Brain microvascular endothelial cell (primary cell): ENCODE data around the gene RNFT2.
"Not testable (repeated sequence)": the region's sequence is repeated elsewhere in the genome, so short reads cannot be mapped to it uniquely, and the experiment has no call there.

ENCODE experiments used
- DNase-seq: peaks from one replicate; pipeline ENCODE4 v3.0.0-alpha.2; 2020
- H3K27ac ChIP-seq: fragments of 250-450 bp; sonication (Bioruptor Pico); 2 replicates; pipeline ENCODE4 v1.5.1; 2020; ENCODE audit warnings: mild to moderate bottlenecking, moderate library complexity
- H3K27me3 ChIP-seq: fragments of 250-450 bp; sonication (Bioruptor Pico); replicated peaks from 2 replicates; pipeline ENCODE4 v1.5.1; 2020; ENCODE audit warnings: mild to moderate bottlenecking
- H3K36me3 ChIP-seq: fragments of 250-450 bp; sonication (Bioruptor Pico); replicated peaks from 2 replicates; pipeline ENCODE4 v1.5.1; 2020; ENCODE audit warnings: mild to moderate bottlenecking
- H3K4me3 ChIP-seq: 2 replicates; pipeline ENCODE4 v1.5.1; 2011; ENCODE audit warnings: low read depth, mild to moderate bottlenecking, control low read depth, low read length, moderate library complexity
- in situ Hi-C: cut with HindIII; loops from 2 replicates; pipeline ENCODE4 v1.10.0; 2017; ENCODE audit warnings: low sequenced_read_pairs, low pct_ligation_motif_present
- TF ChIP-seq, protein P1 (sequence below): IDR thresholded peaks from 2 replicates; pipeline ENCODE4 v1.5.1; 2011; ENCODE audit warnings: low read depth, mild to moderate bottlenecking, moderate library complexity, low read length, control low read depth, inconsistent platforms; ENCODE audit errors: missing control alignments

Gene RNFT2

DNA sequence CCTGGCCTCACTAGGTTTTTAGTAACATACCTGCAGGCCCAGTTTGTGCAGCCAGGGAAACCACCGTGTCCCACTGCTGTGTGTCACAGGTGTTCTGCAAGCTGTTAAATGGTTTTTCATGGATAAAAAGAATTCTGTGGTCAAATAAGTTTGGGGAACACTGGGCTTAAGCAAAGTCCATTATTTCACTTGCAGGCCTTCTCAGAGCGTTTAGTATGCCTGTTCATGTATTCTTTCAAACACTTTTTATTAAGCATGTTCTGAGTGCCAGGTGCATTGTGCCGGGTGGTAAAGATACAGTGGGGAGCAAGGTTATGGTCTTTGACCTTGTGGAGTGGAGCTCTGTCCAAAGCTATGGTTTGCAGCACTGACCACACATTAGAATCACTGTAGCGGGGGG lies 7.4 kb downstream of the RNFT2 start:
- H3K4me3 ChIP-seq: no peak overlapping the region
- H3K36me3 ChIP-seq: no peaks in the 10 kb centered on the region
- no peaks in the 10 kb centered on the region for H3K27me3 ChIP-seq
- TF ChIP-seq, protein P1, sequence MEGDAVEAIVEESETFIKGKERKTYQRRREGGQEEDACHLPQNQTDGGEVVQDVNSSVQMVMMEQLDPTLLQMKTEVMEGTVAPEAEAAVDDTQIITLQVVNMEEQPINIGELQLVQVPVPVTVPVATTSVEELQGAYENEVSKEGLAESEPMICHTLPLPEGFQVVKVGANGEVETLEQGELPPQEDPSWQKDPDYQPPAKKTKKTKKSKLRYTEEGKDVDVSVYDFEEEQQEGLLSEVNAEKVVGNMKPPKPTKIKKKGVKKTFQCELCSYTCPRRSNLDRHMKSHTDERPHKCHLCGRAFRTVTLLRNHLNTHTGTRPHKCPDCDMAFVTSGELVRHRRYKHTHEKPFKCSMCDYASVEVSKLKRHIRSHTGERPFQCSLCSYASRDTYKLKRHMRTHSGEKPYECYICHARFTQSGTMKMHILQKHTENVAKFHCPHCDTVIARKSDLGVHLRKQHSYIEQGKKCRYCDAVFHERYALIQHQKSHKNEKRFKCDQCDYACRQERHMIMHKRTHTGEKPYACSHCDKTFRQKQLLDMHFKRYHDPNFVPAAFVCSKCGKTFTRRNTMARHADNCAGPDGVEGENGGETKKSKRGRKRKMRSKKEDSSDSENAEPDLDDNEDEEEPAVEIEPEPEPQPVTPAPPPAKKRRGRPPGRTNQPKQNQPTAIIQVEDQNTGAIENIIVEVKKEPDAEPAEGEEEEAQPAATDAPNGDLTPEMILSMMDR: no peak
- H3K27ac ChIP-seq: no peak overlapping the region
- no peak for DNase-seq
- in situ Hi-C loops: no loop called here

DNA sequence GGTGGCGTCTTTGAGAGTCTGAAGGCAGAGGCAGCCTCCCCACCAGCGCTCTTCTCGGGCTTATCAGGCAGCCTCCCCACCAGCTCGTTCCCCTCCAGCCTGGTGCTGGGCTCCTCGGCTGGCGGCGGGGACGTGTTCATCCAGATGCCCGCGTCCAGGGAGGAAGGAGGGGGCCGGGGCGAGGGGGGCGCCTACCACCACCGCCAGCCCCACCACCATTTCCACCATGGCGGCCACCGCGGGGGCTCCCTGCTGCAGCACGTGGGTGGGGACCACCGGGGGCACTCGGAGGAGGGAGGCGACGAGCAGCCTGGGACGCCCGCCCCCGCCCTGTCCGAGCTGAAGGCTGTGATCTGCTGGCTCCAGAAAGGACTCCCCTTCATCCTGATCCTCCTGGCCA lies 11.8 kb downstream of the RNFT2 start:
- Histone ChIP-seq H3K27me3 (no peaks in the 10 kb centered on the region), H3K36me3 (no peaks in the 10 kb centered on the region), H3K4me3 (no peak overlapping the region), H3K27ac (no peak overlapping the region)
- in situ Hi-C loops: no loop called here
- no peak for DNase-seq
- TF ChIP-seq, protein P1: no peak

DNA sequence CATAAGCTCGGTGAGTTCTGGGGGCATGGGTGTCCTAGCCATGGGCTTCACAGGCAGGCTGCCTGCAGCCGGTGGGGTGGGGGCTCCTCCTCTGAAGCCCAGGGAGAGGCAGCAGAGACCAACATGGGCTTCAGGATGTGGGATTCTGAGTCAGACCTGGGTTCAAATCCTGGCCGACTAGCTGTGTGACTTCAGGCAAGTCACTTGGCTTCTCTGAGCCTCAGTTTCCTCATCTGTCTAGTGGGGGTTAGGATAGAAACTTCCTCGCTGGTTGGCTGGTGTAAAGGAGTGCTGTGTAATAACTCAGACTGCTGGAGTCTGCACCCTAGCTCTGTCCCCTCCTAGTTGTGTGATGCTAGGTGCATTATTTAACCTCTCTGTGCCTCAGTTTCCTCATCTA lies 12.2 kb downstream of the RNFT2 start:
- no peaks in the 10 kb centered on the region for H3K36me3 ChIP-seq
- TF ChIP-seq, protein P1: no peak
- no peaks in the 10 kb centered on the region for H3K27me3 ChIP-seq
- no peak for DNase-seq
- H3K27ac ChIP-seq: no peak overlapping the region
- in situ Hi-C loops: no loop called here
- H3K4me3 ChIP-seq: no peak overlapping the region

DNA sequence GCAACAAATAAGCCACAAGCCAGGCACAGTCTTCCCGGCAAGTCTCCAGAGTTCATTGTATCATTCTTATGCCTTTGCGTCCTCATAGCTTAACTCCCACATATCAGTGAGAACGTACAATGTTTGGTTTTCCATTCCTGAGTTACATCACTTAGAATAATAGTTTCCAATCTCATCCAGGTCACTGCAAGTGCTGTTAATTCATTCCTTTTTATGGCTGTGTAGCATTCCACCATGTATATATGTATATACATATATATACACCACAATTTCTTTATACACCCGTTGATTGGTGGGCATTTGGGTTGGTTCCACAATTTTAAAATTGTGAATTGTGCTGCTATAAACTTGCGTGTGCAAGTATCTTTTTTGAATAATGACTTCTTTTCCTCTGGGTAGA lies 16.0 kb downstream of the RNFT2 start:
- in situ Hi-C loops, H3K27ac ChIP-seq, H3K27me3 ChIP-seq, DNase-seq, H3K36me3 ChIP-seq, H3K4me3 ChIP-seq: not testable (repeated sequence)

DNA sequence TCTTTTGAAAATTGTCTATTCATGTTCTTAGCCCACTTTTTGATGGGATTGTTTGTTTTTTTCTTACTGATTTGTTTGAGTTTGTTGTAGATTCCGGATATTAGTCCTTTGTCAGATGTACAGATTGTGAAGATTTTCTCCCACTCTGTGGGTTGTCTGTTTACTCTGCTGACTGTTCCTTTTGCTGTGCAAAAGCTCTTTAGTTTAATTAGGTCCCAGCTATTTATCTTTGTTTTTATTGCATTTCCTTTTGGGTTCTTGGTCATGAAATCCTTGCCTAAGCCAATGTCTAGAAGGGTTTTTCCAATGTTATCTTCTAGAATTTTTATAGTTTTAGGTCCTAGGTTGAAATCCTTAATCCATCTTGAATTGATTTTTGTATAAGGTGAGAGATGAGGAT lies 16.7 kb downstream of the RNFT2 start:
- H3K27me3 ChIP-seq, H3K4me3 ChIP-seq, in situ Hi-C loops, H3K36me3 ChIP-seq, DNase-seq, H3K27ac ChIP-seq: not testable (repeated sequence)

DNA sequence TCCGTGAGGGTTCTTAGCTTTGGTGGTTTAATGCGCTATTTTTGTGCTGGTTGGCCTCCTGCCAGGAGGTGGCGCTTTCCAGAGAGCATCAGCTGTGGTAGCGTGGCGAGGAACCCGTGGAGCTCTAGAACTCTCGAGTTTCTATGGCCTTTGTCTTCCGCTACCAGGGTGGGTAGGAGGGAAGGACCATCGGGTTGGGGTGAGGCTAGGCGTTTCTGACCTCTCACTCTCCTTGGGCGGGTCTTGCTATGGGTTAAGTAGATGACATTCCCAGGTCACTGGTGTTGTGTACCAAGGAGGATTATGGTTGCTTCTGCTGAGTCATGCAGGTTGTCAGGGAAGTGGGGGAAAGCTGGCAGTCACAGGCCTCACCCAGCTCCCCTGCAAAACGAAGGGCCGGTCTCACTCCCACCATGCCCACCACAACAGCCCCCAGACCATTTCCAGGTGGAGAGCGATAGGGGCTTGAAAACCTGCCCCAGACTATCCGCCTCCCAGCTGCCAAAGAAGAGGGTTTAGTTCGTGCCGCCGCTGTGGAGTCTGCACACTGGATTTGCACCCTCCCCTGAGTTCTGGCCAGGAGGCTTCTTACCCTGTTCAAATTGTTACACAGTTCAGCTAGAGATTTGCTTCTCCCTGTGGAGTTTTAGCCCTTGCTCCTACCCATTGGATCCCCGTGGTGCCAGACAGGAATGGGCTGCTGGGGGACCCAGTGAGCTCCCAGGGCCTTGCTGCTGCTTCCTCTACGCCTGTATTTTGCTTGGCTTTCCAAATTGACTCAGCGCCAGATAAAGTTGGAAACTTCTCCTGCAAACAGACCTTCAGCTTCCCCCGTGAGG lies 21.9 kb downstream of the RNFT2 start:
- peak overlapping the region; percentile 12 for H3K4me3 ChIP-seq
- no peak overlapping the region for H3K27ac ChIP-seq
- DNase-seq: no peak
- H3K27me3 ChIP-seq: no peaks in the 10 kb centered on the region
- in situ Hi-C loops: no loop called here
- TF ChIP-seq, protein P1: peak; percentile 14
- H3K36me3 ChIP-seq: no peaks in the 10 kb centered on the region

DNA sequence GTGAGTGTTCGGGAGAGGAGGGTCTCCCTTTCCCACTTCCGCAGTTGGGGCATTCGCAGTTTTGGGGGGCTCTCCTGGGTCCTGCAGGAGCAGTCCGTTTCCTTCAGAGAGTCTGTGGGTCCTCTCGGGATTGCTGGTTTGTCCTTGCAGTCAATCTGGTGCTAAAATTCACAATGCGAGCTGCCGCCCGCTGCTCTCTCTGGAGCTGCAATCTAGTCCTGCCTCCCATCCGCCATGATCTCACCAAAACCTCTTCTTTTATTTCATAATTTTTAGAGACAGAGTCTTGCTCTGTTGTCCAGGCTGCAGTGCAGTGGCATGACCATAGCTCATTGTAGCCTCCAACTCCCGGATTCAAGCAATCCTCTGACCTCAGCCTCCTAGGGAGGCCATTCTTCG lies 22.5 kb downstream of the RNFT2 start:
- TF ChIP-seq, protein P1: no peak
- H3K36me3 ChIP-seq: no peaks in the 10 kb centered on the region
- no peak for DNase-seq
- H3K4me3 ChIP-seq: peak overlapping the region; percentile 12
- H3K27ac ChIP-seq: no peak overlapping the region
- H3K27me3 ChIP-seq: no peaks in the 10 kb centered on the region
- in situ Hi-C loops: no loop called here
